IPS-20b (cell line): ENCODE data around the gene GRM8.

Source experiments
- H3K27ac ChIP-seq: one replicate; pipeline ENCODE4 v1.5.1; 2013; ENCODE audit warnings: low read length
- H3K27me3 ChIP-seq: 2 replicates; pipeline ENCODE4 v1.6.1; 2013; ENCODE audit warnings: mild to moderate bottlenecking, low read length, inconsistent platforms; ENCODE audit not compliant: insufficient read depth
- H3K36me3 ChIP-seq: 2 replicates; pipeline ENCODE4 v1.6.1; 2013; ENCODE audit warnings: low read depth, mild to moderate bottlenecking, inconsistent platforms, low read length, moderate library complexity; ENCODE audit not compliant: insufficient read depth
- H3K4me1 ChIP-seq: 2 replicates; pipeline ENCODE4 v1.6.1; 2013; ENCODE audit warnings: mild to moderate bottlenecking, control low read depth, inconsistent platforms, low read length, moderate library complexity; ENCODE audit not compliant: insufficient read depth
- H3K4me3 ChIP-seq: 2 replicates; pipeline ENCODE4 v1.5.1; 2013; ENCODE audit warnings: mild to moderate bottlenecking, low read length, inconsistent platforms
- H3K9ac ChIP-seq: 2 replicates; pipeline ENCODE4 v1.6.1; 2013; ENCODE audit warnings: low read depth, mild to moderate bottlenecking, inconsistent platforms, low read length, moderate library complexity
- H3K9me3 ChIP-seq: 2 replicates; pipeline ENCODE4 v1.6.1; 2013; ENCODE audit warnings: mild to moderate bottlenecking, low read depth, low read length, inconsistent platforms; ENCODE audit not compliant: insufficient read depth

Gene GRM8

DNA sequence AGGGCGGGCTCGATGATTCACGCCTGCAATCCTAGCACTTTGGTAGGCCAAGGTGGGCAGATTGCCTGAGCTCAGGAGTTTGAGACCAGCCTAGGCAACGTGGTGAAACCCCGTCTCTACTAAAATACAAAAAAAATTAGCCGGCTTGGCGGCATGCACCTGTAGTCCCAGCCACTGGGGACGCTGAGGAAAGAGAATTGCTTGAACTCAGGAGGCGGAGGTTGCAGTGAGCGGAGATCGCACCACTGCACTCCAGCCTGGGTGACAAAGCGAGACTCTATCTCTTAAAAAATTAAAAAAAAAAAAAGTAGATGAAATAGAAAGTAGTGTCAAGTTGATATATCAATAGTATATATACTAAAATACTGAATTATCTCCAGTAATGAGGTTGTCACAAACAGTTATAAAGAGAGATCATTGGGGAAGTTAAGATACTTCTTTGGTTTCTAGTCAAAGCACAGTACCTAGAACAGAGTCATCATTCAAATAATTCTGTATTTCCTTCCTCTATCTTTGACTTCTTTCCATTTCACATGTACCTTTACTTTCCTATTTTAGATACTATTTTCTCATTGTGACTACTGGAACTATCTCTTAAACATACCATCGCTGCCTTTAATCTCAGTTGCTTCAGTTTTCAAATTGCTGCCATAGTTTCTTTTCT is 491.7 kb downstream of the GRM8 start:
- H3K9me3 ChIP-seq: no peaks in the 10 kb centered on the region
- no peak overlapping the region for H3K27ac ChIP-seq
- H3K9ac ChIP-seq: no peak overlapping the region
- H3K36me3 ChIP-seq: no peaks in the 10 kb centered on the region
- H3K4me3 ChIP-seq: no peak overlapping the region
- no peaks in the 10 kb centered on the region for H3K4me1 ChIP-seq
- no peaks in the 10 kb centered on the region for H3K27me3 ChIP-seq

DNA sequence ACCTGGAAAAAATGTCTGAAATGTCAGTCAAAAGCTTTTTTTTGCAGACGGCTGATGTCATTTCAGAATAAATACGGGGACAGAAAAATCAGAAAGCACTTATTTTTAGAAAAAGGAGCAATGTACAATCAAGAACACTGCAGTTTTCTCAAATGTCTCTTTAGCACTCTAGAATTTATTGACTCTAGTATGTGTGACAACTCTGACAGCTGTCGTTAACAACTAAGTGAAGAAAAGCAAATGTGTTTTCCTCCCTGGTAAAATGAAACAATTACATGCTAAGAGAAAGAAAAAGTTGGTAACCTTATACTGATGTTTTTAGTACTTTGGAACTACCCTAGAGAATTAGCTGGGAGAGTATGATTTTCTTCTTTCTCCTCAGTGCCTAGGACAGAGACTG is 497.4 kb downstream of the GRM8 start:
- Histone ChIP-seq H3K27ac (no peak overlapping the region), H3K9ac (no peak overlapping the region), H3K4me3 (no peak overlapping the region), H3K27me3 (no peaks in the 10 kb centered on the region), H3K9me3 (no peaks in the 10 kb centered on the region), H3K36me3 (no peaks in the 10 kb centered on the region), H3K4me1 (no peaks in the 10 kb centered on the region)

DNA sequence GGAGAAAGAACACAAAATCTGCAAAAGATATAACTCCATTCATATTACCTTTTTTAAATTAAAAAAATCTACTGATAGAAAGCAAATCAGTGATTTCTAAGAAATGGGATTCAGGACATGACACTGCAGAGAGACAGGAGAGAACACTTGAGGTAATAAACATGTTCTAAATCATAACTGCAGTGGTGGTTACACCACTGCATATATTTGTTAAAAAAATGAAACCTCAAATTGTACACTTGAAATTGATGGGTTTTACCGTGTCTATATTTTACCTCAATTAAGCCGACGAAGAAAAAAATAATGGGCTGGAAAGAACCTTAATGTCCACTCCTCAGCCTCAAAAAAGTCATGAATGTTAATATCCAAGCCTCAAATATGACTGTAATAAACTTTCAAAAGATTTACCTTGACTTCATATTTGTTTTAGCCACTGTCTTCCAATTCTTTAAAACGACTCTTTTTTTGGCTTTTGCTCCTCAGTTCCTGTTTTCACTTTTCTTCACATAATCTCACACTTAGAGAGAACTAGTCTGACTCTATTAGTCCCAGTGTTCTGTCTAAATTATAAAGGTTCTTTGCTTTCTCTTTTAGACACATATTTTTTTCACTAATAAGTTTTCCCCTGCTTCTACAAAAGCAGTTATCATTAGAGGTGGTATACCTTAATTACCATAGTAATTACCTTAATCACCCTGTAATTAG is 502.4 kb downstream of the GRM8 start:
- Histone ChIP-seq H3K27ac (no peak overlapping the region), H3K9me3 (no peaks in the 10 kb centered on the region), H3K4me3 (no peak overlapping the region), H3K27me3 (no peaks in the 10 kb centered on the region), H3K9ac (no peak overlapping the region), H3K36me3 (no peaks in the 10 kb centered on the region), H3K4me1 (no peaks in the 10 kb centered on the region)

DNA sequence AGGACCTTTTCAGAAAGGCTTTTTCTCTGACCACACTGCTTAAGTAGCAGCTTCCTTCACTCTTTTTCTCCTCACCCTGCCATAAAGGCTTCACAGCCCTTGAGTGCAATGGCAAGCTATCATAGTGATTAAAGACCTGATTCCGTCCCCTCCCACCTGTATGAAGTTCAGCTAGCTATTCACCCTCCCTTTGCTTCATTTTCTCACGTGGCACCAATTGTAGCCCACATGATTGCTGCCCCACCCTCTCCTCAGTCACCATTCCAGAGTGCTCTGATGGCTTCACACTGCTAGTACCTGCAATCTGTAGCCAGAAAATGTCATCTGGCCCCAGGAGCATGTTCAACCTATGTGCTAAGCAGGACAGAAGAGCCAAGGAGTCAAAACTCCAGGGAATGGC is 523.8 kb downstream of the GRM8 start:
- Histone ChIP-seq H3K36me3 (no peaks in the 10 kb centered on the region), H3K27me3 (no peaks in the 10 kb centered on the region), H3K27ac (no peak overlapping the region), H3K9me3 (no peaks in the 10 kb centered on the region), H3K9ac (no peak overlapping the region), H3K4me3 (no peak overlapping the region), H3K4me1 (peaks cover 6% of the 10 kb centered on the region; the same call in 1 of the 2 replicates)

DNA sequence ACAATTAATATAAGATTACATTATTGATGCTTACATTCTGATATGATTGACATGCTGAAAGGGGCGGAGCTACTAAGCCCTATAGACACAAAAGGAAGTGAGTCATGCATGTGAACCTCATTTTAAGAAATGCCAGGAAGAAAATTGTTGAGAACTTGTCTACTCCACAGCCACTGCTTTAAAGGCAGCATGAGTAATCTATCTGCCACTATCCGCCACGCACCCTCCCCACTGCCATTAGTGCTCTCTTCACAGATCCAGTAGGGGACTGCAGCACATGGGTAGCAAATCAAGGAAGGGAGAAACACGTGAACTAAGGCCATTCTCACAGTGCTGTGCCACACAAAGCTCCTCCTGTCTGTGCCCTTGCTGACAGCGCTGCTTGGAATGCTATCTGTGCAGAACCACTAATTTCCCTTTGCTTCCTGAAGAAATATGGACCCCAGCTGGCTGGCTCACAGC is 524.8 kb downstream of the GRM8 start:
- Histone ChIP-seq H3K9me3 (no peaks in the 10 kb centered on the region), H3K27ac (no peak overlapping the region), H3K36me3 (no peaks in the 10 kb centered on the region), H3K4me1 (peaks cover 8% of the 10 kb centered on the region; the same call in 1 of the 2 replicates), H3K4me3 (no peak overlapping the region), H3K9ac (no peak overlapping the region), H3K27me3 (no peaks in the 10 kb centered on the region)

DNA sequence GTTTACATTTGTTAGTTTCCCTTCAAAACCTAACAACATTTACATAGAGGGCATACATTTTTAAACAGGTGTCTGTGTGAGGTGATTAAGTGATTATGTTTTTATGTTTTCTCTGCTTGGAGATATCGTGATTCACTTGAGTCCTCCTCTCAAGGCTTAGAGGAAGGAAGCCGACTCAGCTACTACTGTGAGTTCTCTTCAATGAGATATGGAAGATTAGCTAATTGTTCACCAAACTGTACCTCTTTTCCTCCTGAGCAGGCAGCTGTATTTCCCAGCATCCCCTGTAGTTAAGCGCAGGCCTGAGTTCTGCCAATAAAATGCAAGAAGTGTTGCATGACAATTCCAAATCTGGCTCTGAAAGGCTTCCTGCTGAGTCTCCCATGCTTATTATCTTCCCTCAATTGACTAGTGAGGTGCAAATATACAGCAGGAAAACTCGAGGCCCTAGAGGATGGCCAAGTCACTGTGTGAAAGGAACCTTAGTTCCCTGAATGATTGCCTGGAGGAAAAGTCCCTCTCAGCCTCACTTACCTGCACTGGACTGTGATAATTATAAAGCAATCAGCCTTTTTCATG is 528.7 kb downstream of the GRM8 start:
- H3K4me1 ChIP-seq: peaks cover 8% of the 10 kb centered on the region; the same call in 1 of the 2 replicates
- H3K9ac ChIP-seq: no peak overlapping the region
- H3K27me3 ChIP-seq: no peaks in the 10 kb centered on the region
- no peaks in the 10 kb centered on the region for H3K36me3 ChIP-seq
- no peak overlapping the region for H3K27ac ChIP-seq
- no peaks in the 10 kb centered on the region for H3K9me3 ChIP-seq
- no peak overlapping the region for H3K4me3 ChIP-seq

DNA sequence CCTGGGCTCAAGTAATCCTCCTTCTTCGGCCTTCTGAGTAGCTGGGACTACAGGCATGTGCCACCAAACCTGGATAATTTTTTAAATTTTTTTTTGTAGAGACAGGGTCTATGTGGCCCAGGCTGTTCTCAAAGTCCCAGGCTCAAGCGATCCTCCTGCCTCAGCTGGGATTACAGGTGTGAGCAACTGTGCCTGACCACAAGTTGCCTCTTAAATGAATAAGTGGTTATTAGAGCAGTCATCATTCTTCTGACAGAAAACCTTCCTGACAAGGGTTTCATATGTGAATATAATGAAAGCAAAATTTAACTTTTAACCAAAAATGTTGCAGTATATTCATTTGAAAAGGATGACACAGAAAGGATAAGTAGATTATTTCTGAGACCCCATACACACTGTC is 532.5 kb downstream of the GRM8 start:
- Histone ChIP-seq H3K27me3 (no peaks in the 10 kb centered on the region), H3K27ac (no peak overlapping the region), H3K9ac (no peak overlapping the region), H3K9me3 (no peaks in the 10 kb centered on the region), H3K4me3 (no peak overlapping the region), H3K4me1 (peaks cover 8% of the 10 kb centered on the region; the same call in 1 of the 2 replicates), H3K36me3 (no peaks in the 10 kb centered on the region)

DNA sequence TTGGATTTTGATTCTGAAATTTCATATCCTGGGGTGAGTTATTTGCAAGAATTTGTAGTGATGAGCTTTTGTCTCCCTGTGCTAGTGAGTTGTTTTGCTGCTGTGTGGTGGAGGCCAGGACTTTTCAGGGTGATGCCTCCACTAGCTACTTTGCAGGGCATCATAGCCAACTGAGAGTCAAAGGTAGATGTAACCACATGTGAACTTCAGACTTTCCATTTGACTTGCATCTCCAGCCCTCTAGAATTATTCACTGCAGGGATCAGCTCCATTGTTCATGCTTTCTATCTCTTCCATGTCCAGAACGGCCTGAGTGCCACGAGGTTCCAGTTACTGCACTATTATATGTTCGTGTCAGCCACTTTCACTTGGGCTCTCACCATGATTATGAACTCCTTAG is 534.3 kb downstream of the GRM8 start:
- Histone ChIP-seq H3K27me3 (no peaks in the 10 kb centered on the region), H3K27ac (no peak overlapping the region), H3K36me3 (no peaks in the 10 kb centered on the region), H3K9me3 (no peaks in the 10 kb centered on the region), H3K4me3 (no peak overlapping the region), H3K4me1 (no peaks in the 10 kb centered on the region; the same call in 1 of the 2 replicates), H3K9ac (no peak overlapping the region)

DNA sequence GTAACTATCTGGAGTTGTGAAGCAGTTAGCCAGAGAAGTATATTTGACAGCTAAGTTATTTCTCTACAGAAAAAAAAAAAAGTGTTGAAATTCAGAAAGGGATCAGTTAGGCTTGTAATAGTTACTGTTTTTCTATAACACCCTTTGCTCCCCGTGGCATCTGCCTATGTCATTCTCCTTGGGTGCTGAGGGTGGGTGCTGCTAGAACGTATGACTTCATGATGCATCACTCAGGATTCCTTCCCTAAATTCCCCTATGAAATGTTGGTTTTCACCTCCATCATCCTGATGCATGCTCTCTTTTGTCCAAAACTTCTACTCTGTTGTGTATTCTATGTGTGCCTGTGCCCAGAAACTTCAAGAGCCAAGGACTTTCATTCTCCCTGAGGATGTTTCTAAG is 536.4 kb downstream of the GRM8 start:
- H3K36me3 ChIP-seq: no peaks in the 10 kb centered on the region
- no peaks in the 10 kb centered on the region for H3K27me3 ChIP-seq
- H3K4me1 ChIP-seq: no peaks in the 10 kb centered on the region
- H3K27ac ChIP-seq: no peak overlapping the region
- H3K4me3 ChIP-seq: no peak overlapping the region
- H3K9me3 ChIP-seq: peaks cover 2% of the 10 kb centered on the region; the same call in 1 of the 2 replicates
- H3K9ac ChIP-seq: no peak overlapping the region

DNA sequence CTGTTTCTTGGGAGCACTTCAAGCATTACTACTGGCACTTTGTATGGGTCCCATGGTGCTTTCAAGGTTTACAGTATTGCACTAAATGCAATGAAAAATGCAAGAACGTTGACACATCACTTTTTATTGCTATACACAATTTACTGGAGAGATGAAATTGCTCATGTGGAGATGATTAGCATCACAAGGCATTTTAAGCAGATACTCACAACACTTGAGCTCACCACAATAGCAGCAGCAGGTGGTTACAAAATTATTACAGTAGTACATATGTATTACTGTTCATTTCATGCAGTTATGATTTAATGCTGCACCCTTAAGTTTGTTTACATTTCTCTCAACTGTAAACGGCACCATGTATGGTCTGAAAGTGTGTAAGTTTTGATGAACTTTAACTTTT is 537.7 kb downstream of the GRM8 start:
- Histone ChIP-seq H3K9ac (no peak overlapping the region), H3K4me1 (no peaks in the 10 kb centered on the region), H3K36me3 (no peaks in the 10 kb centered on the region), H3K4me3 (no peak overlapping the region), H3K27ac (no peak overlapping the region), H3K27me3 (no peaks in the 10 kb centered on the region), H3K9me3 (peaks cover 2% of the 10 kb centered on the region; the same call in 1 of the 2 replicates)

DNA sequence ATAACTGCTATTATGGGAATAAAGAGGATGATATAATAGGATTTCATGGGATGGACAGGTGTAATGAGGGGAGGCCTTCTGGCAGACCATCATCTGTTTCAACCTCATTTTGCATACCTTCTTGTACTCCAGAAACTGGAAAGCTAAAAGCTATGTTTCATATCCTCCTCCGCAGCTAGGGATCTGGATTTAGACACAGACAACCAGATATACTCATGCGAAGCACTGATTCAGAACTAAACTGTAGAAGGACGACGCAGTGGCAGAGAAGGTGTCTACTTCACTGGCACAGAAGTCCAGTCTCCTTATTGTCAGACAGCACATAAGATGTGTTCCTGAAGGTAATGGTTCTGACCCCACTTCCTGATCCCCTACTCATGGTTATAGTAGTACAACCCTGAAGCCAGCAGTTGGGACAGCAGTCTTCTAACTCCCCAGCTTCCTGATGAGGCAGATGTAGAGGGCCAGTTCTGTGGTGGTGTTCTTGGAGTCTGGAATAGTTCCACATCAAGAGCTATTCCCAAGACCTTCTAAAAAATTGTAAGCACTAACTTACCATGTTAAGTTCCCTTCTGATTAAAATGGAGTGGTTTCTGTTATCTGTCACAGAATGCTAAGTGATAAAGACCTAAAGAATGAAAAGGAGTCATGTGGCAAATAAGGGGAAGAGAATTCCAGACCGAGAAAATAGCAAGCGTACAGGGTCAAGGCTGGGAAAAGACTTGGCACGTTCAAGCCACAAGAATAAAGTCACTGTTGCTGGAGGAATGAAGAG is 550.3 kb downstream of the GRM8 start:
- Histone ChIP-seq H3K27me3 (no peaks in the 10 kb centered on the region), H3K36me3 (no peaks in the 10 kb centered on the region), H3K4me1 (peaks cover 27% of the 10 kb centered on the region), H3K9ac (no peak overlapping the region), H3K27ac (no peak overlapping the region), H3K9me3 (no peaks in the 10 kb centered on the region; the same call in 1 of the 2 replicates), H3K4me3 (no peak overlapping the region)
